Mesendoderm (in vitro differentiated cells): ENCODE data around the gene SFXN3.

Experiments
- DNase-seq: peaks from one replicate; pipeline ENCODE4 v3.0.0; 2013
- H2AK5ac ChIP-seq: 2 replicates; pipeline ENCODE4 v1.6.1; 2013; ENCODE audit warnings: low read length, inconsistent platforms
- H2BK120ac ChIP-seq: 2 replicates; pipeline ENCODE4 v1.6.1; 2013; ENCODE audit warnings: low read depth, mild to moderate bottlenecking, low read length, moderate library complexity, mixed read lengths
- H2BK15ac ChIP-seq: replicated peaks from 2 replicates; pipeline ENCODE4 v1.6.1; 2013; ENCODE audit warnings: low read depth, mild to moderate bottlenecking, moderate library complexity
- H2BK5ac ChIP-seq: 2 replicates; pipeline ENCODE4 v1.6.1; 2013; ENCODE audit warnings: low read length, inconsistent platforms
- H3K18ac ChIP-seq: 2 replicates; pipeline ENCODE4 v1.6.1; 2013; ENCODE audit warnings: mild to moderate bottlenecking, low read length, mixed read lengths
- H3K23ac ChIP-seq: one replicate; pipeline ENCODE4 v1.6.1; 2013; ENCODE audit warnings: low read length
- H3K27ac ChIP-seq: 2 replicates; pipeline ENCODE4 v1.5.1; 2013; ENCODE audit warnings: low read depth, mild to moderate bottlenecking, inconsistent platforms, low read length, moderate library complexity
- H3K27me3 ChIP-seq: 2 replicates; pipeline ENCODE4 v1.6.1; 2013; ENCODE audit warnings: low read length, control low read depth, mild to moderate bottlenecking, inconsistent platforms; ENCODE audit not compliant: insufficient read depth, poor library complexity
- H3K36me3 ChIP-seq: 2 replicates; pipeline ENCODE4 v1.6.1; 2013; ENCODE audit warnings: low read length, inconsistent platforms; ENCODE audit not compliant: control insufficient read depth, insufficient read depth
- H3K4ac ChIP-seq: one replicate; pipeline ENCODE4 v1.6.1; 2013; ENCODE audit warnings: low read depth, mild to moderate bottlenecking, low read length, moderate library complexity
- H3K4me1 ChIP-seq: 2 replicates; pipeline ENCODE4 v1.6.1; 2013; ENCODE audit warnings: low read depth, low read length, inconsistent platforms; ENCODE audit not compliant: control insufficient read depth
- H3K4me2 ChIP-seq: 2 replicates; pipeline ENCODE4 v1.6.1; 2013; ENCODE audit warnings: low read length
- H3K4me3 ChIP-seq: 2 replicates; pipeline ENCODE4 v1.5.1; 2013; ENCODE audit warnings: mild to moderate bottlenecking, low read length
- H3K56ac ChIP-seq: one replicate; pipeline ENCODE4 v1.6.1; 2013; ENCODE audit warnings: low read length
- H3K79me1 ChIP-seq: 2 replicates; pipeline ENCODE4 v1.6.1; 2013; ENCODE audit warnings: low read length, inconsistent platforms
- H3K79me2 ChIP-seq: 2 replicates; pipeline ENCODE4 v1.6.1; 2013; ENCODE audit warnings: mild to moderate bottlenecking, low read length; ENCODE audit not compliant: control insufficient read depth, insufficient read depth
- H3K9ac ChIP-seq: 2 replicates; pipeline ENCODE4 v1.6.1; 2013; ENCODE audit warnings: low read length, inconsistent platforms
- H4K5ac ChIP-seq: one replicate; pipeline ENCODE4 v1.6.1; 2013; ENCODE audit warnings: low read length
- H4K8ac ChIP-seq: one replicate; pipeline ENCODE4 v1.6.1; 2013; ENCODE audit warnings: low read depth, mild to moderate bottlenecking, control low read depth, low read length, moderate library complexity
- WGBS: extraction: QIAGEN DNeasy Blood & Tissue Kit; methylation state at CpG from one replicate; pipeline ENCODE4 v1.1.7; 2013; ENCODE audit warnings: low lambda C conversion rate, missing lambda C conversion rate; ENCODE audit not compliant: insufficient coverage; ENCODE audit errors: extremely low coverage; 5-methylcytosine and 5-hydroxymethylcytosine counted together

The SFXN3 gene

DNA sequence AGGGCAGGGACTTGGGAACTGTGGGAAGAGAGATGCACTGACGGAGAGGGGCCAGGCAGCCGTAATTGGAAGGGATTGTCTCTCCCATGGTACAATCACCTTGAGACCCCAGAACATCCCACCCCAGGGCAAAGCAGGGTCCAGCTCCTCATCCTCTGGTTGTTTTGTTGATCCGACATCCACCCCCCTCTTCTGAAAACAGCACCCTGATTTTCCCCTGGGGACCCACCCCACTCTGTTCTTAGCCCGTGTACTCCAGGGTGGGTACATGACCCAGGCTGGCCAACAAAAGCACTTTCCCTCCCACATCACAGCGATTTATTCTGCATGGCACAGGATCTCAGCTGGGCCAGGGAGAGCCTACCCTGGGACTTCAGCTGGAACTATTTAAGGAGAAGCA lies 14.2 kb upstream of the SFXN3 start:
- no peak overlapping the region for H3K4me2 ChIP-seq
- no peak overlapping the region for H3K9ac ChIP-seq
- H2AK5ac ChIP-seq: no peak overlapping the region
- H3K79me1 ChIP-seq: no peaks in the 10 kb centered on the region
- peaks cover 4% of the 10 kb centered on the region for H3K4me1 ChIP-seq
- no peak overlapping the region for H2BK120ac ChIP-seq
- H4K5ac ChIP-seq: no peak overlapping the region
- H3K18ac ChIP-seq: no peak overlapping the region
- no peak overlapping the region for H4K8ac ChIP-seq
- H2BK5ac ChIP-seq: no peak overlapping the region
- H3K27ac ChIP-seq: no peak overlapping the region
- no peak overlapping the region for H2BK15ac ChIP-seq
- no peak overlapping the region for H3K56ac ChIP-seq
- WGBS: no CpG with 5 or more reads among the region's 5 CpGs
- DNase-seq: no peak
- H3K4me3 ChIP-seq: no peak overlapping the region
- no peaks in the 10 kb centered on the region for H3K36me3 ChIP-seq
- no peaks in the 10 kb centered on the region for H3K79me2 ChIP-seq
- H3K27me3 ChIP-seq: peaks cover 8% of the 10 kb centered on the region
- no peak overlapping the region for H3K23ac ChIP-seq
- no peak overlapping the region for H3K4ac ChIP-seq

GRCh38 chr10:101018118-101018599 lies 12.9 kb upstream of the SFXN3 start:
- no peak overlapping the region for H2BK15ac ChIP-seq
- no peak overlapping the region for H3K27ac ChIP-seq
- WGBS: no CpG with 5 or more reads among the region's 20 CpGs
- H3K27me3 ChIP-seq: peaks cover 8% of the 10 kb centered on the region
- H2BK5ac ChIP-seq: no peak overlapping the region
- H4K5ac ChIP-seq: no peak overlapping the region
- H3K36me3 ChIP-seq: no peaks in the 10 kb centered on the region
- no peak overlapping the region for H4K8ac ChIP-seq
- peak overlapping the region; percentile 53 for H3K4me2 ChIP-seq
- H3K4ac ChIP-seq: no peak overlapping the region
- peak overlapping the region; percentile 50 for H3K23ac ChIP-seq
- H3K4me3 ChIP-seq: no peak overlapping the region
- no peak overlapping the region for H3K18ac ChIP-seq
- peak; percentile 77 for DNase-seq
- H3K79me2 ChIP-seq: no peaks in the 10 kb centered on the region
- H2AK5ac ChIP-seq: no peak overlapping the region
- peak overlapping the region; percentile 80 for H3K56ac ChIP-seq
- H3K9ac ChIP-seq: peak overlapping the region; percentile 55
- no peaks in the 10 kb centered on the region for H3K79me1 ChIP-seq
- H3K4me1 ChIP-seq: peaks cover 4% of the 10 kb centered on the region
- no peak overlapping the region for H2BK120ac ChIP-seq

DNA sequence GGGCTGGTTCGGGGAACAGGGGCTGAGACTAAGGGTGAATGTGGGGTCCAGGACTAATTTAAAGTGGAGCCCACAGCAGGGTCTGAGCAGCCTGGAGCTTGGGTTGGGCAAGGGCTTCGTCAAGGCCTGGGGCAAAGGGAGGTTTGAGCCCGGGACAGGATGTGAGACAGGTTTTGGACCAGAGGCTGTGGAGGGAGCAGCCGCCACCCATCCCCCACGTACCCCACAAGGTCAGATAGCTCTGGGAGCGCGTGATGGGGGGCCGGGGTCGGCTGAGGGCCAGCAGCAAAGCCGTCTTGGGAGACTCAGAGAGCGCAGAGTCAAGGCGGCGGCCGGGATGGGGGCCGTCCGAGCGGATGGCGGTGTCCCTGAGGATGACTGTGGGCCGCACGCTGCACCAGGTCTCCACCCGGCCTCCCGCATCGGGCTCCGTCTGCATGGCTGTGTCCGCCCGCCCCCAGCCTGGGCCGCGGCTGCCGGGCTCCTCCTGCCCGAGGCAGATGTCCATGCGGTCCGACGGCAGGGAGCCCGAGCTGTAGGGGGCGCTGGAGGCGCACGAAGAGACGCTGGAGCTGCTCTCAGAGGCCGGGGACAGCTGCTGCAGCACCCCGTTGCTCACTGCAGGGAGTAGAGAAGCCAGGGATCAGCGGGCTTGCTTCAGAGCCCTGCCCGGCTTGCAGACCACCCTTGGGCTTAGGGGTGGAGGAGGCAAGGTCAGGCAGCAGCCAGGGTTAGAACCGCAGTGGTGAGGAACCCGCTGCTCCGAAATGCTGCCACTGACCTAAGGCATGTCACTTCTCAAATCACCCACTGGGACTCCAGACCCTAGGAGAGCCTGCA lies 12.2 kb upstream of the SFXN3 start:
- Histone ChIP-seq H3K4ac (no peak overlapping the region), H3K36me3 (no peaks in the 10 kb centered on the region), H3K9ac (peak overlapping the region; percentile 55), H3K18ac (no peak overlapping the region), H3K79me1 (no peaks in the 10 kb centered on the region), H3K4me2 (peak overlapping the region; percentile 53), H3K4me3 (no peak overlapping the region), H2BK5ac (no peak overlapping the region), H3K56ac (peak overlapping the region; percentile 80), H3K27me3 (peaks cover 8% of the 10 kb centered on the region), H3K79me2 (no peaks in the 10 kb centered on the region), H3K4me1 (peaks cover 4% of the 10 kb centered on the region), H3K23ac (peak overlapping the region; percentile 50), H2AK5ac (no peak overlapping the region), H3K27ac (no peak overlapping the region), H4K5ac (no peak overlapping the region), H2BK120ac (no peak overlapping the region), H4K8ac (no peak overlapping the region), H2BK15ac (no peak overlapping the region)
- WGBS: no CpG with 5 or more reads among the region's 45 CpGs
- DNase-seq: peak; percentile 89

GRCh38 chr10:101019440-101019703 lies 11.7 kb upstream of the SFXN3 start:
- no peak overlapping the region for H2AK5ac ChIP-seq
- H3K18ac ChIP-seq: no peak overlapping the region
- no peak overlapping the region for H3K4me3 ChIP-seq
- H3K4me1 ChIP-seq: peaks cover 4% of the 10 kb centered on the region
- no peak overlapping the region for H3K23ac ChIP-seq
- no peak overlapping the region for H4K5ac ChIP-seq
- no peaks in the 10 kb centered on the region for H3K79me1 ChIP-seq
- H4K8ac ChIP-seq: no peak overlapping the region
- H3K9ac ChIP-seq: no peak overlapping the region
- no peak overlapping the region for H3K4ac ChIP-seq
- WGBS: no CpG with 5 or more reads among the region's 2 CpGs
- no peak overlapping the region for H3K27ac ChIP-seq
- H3K27me3 ChIP-seq: peaks cover 8% of the 10 kb centered on the region
- H2BK5ac ChIP-seq: no peak overlapping the region
- H2BK120ac ChIP-seq: no peak overlapping the region
- no peaks in the 10 kb centered on the region for H3K36me3 ChIP-seq
- H3K4me2 ChIP-seq: no peak overlapping the region
- H3K79me2 ChIP-seq: no peaks in the 10 kb centered on the region
- H2BK15ac ChIP-seq: no peak overlapping the region
- no peak for DNase-seq
- no peak overlapping the region for H3K56ac ChIP-seq

DNA sequence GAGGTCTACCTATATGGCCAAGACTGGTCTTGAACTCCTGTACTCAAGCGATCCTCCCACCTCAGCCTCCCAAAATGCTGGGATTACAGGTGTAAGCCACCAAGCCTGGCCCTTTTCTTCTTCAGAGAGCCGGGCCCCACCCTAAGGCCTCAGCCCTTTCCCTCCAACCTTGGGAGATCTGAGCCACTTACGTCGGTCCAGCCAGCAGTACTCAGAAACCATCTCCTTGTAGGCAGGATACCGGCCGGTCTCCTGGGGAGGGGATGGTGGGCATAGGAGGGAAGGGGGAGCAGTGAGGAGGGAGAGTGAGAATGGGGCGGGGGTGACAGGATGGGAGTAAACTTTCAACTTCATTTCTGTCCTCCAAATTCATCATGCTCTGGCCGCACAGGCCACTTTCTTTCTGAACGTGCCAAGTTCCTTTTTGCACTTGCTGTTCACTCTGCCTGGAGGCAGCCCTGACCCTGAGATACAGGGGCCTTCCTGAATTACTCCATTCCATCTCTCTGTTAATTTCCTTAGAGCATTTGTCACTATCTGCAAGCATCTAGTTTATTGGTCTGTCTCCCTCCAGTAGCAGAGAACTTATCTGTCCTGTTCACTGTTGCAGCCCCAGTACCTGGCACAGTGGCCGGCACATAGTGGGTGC lies 10.5 kb upstream of the SFXN3 start:
- Histone ChIP-seq H3K36me3 (no peaks in the 10 kb centered on the region), H3K18ac (no peak overlapping the region), H3K27ac (no peak overlapping the region), H2BK120ac (no peak overlapping the region), H3K79me2 (no peaks in the 10 kb centered on the region), H3K4ac (no peak overlapping the region), H2BK15ac (no peak overlapping the region), H3K56ac (no peak overlapping the region), H3K4me3 (no peak overlapping the region), H3K27me3 (peaks cover 8% of the 10 kb centered on the region), H4K5ac (no peak overlapping the region), H4K8ac (no peak overlapping the region), H2BK5ac (no peak overlapping the region), H3K9ac (no peak overlapping the region), H3K4me1 (peaks cover 4% of the 10 kb centered on the region), H2AK5ac (no peak overlapping the region), H3K79me1 (no peaks in the 10 kb centered on the region), H3K4me2 (no peak overlapping the region), H3K23ac (no peak overlapping the region)
- no CpG with 5 or more reads among the region's 10 CpGs for WGBS
- DNase-seq: no peak
